Stimulated activated CD8-positive, alpha-beta memory T cell treated with anti-CD3 and anti-CD28 coated beads, Interleukin-4, amount 100 ng/mL, for 4 hours (primary cell): ENCODE results near the gene KCNQ1OT1.

ENCODE experiments used
- DNase-seq, 2 donors: peaks; one replicate each; pipeline ENCODE4 v3.0.0-alpha.2; 2020; ENCODE audit warnings: low read depth in 2 of 2, low spot score in 1 of 2

Gene KCNQ1OT1

DNA sequence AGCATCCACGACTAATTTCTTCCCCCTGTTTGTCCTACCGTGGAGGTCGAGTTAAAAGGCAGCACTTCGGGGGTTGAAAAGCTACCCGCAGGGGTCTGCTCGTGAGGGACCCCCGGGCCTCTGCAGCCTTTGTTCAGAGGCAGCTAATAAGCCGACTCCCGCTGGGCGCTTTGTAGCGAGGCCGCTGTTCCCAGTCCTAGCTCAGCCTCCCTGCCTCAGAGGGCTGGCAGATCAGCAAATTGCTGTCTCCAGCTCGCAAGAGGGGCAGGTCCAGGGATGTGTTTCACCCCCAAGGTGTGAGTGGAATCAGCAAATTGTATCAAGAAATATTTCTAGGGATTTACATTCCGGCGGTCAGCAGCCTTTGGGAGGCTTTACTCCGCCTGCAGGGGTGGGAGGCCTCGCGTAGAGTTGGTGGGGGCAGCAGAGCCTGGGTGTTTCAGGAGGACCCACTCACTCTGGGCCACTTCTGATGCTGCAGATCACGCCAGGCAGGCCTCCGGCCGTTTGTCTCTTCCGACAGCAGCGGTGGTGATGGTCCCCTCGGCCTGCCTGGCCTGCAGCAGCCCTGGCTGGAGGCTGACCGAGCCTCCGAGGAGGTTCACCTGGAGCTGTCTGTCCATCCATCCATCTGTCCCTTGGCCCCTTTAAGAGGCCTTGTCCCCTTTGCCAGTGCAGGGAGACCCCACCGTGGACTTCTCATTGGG is 21.6 kb upstream of the KCNQ1OT1 start:
- no peak for DNase-seq

GRCh38 chr11:2719831-2720590 is 20.2 kb upstream of the KCNQ1OT1 start:
- no peak for DNase-seq

GRCh38 chr11:2718817-2719438 is 19.1 kb upstream of the KCNQ1OT1 start:
- no peak for DNase-seq

DNA sequence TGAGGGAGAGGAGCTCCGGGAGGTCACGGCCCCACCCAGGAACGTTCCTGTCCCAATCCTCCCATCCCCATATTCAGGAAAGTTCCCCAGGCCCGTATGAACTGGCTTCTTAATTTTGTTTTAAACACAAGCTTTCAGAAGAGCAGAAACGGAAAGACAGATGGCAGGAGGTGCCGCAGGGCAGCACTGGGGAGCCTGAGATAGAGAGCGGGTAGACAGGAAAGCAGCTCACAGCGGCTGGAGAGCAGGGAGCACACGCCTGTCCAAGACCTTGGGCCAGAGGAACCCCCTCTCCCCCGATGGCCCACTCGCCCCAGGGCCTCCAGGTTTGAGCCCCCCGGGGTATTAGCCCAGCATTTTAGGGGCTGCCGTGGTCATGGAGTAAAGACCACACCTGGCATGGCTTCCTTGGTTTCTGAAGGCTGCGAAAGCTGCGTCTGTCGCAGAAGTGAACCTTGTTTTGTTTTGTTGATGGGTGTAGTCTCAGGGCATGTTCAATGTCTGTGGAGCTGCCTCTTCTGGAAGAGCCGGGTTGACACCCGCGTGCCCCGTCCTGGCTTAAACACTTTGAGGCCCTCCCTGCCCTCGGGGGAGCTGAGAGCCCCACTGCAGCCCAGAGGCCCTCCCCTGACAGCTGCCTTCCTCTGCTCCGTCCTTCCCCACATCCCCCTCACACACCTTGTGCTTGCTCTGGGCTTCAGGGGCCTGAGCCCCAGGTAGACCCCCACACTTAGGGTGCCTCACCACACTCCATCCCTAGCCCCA is 17.9 kb upstream of the KCNQ1OT1 start:
- DNase-seq = no peak

DNA sequence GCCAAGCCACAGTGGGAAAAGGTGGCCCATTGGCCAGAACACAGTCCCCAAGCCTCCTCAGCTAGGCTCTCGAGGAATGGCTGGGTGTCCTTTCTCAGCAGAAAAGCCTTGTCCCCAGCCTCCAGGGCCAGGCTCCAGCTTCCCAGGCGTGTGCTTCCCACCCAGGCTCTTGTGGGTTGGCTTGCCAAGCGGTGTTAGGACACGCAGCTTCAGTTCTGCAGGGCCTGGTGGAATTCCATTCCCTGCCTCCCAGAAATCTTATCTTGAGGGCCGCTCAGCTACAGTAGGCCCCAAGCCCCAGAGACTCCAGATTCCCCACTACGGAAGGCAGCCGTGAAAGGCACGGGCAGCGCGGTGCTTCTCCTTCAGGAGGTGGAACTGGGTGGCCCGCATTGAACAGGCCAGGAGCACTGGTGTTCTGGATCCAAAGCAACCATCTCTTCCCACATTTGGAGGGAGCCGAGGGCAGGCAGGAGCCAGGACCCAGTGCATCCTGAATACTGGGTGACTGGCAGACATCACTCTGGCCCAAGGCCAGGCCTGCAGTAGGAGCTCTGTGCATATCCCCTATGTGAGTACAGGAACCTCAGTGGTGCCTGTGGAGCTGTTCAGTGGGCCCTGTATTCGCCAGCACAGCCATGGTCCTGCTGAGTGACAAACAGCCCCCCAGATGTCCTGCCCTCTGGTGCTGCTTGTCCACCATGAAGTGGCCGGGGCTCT is 16.7 kb upstream of the KCNQ1OT1 start:
- DNase-seq = no peak

GRCh38 chr11:2715716-2716350 is 16.0 kb upstream of the KCNQ1OT1 start:
- DNase-seq = no peak

- DNase-seq = no peak
These were observed 15.1 kb upstream of the KCNQ1OT1 start for GRCh38 chr11:2714871-2715270.

DNA sequence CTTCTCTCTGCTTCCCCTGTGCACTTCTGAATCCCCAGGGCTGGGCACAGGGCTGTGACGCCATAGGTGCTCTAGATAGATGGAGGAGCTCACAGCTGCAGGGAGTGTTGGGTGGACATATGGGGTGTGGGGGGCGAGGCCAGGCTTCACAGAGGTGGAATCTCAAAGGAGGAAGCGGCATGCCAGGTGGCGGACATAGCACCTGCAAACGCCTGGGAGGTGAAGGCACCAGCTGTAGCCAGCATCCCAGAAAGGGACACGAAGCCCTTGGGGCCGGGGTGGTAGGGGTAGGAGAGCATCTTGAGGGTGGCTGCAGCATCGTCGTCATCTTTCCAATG is 14.6 kb upstream of the KCNQ1OT1 start:
- no peak for DNase-seq

- no peak for DNase-seq
These were observed 14.1 kb upstream of the KCNQ1OT1 start for GRCh38 chr11:2713661-2714462.

DNA sequence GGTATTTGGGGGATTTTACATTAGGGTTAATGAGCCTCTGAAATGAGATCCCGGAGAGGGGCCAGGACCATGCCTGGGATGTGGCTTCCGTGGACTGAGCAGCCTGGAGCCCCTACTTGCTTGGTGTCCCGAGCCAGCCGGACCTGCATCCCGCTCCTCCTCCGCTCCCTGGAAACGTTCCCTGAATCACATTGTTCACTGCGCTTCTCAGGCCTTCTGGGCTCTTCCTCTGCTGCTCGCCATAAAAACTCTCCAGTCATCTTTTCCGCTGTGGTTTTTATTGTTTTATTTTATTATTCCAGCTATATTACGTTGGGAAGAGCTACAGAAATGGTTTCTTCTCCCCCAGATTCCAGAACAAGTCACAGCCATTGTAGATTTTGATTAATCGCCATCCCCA is 13.3 kb upstream of the KCNQ1OT1 start:
- DNase-seq = no peak

- no peak for DNase-seq
These were observed 11.4 kb upstream of the KCNQ1OT1 start for GRCh38 chr11:2711161-2711560.

DNA sequence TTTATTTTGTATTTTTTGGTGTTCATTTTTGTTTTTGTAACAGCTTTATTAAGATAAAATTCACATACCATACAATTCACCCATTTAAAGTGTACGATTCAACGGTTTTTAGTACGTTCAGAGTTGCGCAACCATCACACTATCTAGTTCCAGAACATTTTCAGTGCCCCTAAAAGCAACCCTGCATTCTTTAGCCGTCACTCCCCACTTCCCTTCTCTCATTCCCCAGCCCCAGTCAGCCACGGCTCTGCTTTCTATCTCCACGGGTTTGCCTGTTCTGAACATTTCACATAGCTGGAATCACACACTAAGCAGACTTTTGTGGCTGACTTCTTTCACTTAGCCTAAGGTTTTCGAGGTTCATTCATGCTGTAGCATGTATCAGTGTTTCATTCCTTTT is 9.6 kb upstream of the KCNQ1OT1 start:
- DNase-seq = no peak

GRCh38 chr11:2708757-2709281 is 9.0 kb upstream of the KCNQ1OT1 start:
- no peak for DNase-seq

DNA sequence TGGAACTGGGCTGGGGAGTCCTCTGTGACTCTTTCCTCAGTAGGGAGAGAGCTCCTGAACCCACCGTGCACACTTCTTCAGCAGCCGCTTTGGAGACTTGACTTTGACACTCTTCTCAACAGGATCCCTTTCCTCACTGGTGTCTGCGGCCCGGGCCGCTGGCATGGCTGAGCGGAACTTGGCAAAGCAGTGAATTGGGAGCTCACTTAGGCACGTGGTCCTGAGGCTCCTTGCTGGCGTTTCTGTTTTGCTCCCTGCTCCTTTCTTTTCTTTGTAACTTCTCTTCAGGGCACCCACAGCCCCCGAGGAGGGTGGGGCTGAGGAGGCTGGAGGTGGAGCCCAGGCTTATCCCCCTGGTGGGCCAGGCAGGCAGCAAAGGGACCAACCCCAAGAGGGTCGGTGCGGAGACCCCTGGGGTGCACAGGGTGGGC is 8.4 kb upstream of the KCNQ1OT1 start:
- DNase-seq = no peak

DNA sequence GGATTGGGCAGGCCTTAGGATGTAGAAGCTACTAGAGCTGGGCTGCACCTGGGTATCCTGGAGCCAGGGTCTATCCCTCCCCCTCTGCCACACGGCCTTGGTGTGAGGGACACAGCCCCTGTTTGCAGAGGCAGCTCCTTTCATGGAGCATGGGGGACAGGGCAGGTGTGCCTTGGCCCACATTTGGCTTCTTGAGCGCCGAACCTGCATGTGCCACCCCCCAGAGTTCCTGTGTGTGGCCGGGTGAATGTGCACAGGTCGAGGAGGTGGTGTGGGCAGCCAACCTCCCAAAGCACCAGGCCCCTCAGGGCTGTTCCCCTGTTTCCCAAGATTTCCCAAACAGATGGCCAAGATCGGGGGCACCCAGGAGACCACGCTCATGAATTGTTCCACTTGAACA is 7.9 kb upstream of the KCNQ1OT1 start:
- no peak for DNase-seq

DNA sequence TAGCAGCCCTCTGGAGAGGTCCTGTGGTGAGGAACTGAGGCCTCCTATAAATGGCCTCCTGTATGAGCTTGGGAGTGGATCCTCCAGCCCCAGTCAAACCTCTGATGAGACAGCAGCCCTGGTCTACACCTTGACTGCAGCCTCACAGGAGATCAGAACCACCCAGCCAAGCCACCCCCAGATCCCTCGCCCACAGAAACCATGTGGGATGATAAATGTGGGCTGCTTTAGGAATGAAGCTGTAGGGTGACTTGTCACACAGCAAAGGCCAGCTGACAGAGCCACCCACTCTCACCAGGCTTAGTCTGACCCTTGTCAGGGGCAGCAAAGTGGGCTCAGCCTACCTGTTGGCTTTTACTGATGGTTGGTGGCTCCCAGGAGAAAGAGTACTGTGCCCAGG is 6.5 kb upstream of the KCNQ1OT1 start:
- DNase-seq = no peak

DNA sequence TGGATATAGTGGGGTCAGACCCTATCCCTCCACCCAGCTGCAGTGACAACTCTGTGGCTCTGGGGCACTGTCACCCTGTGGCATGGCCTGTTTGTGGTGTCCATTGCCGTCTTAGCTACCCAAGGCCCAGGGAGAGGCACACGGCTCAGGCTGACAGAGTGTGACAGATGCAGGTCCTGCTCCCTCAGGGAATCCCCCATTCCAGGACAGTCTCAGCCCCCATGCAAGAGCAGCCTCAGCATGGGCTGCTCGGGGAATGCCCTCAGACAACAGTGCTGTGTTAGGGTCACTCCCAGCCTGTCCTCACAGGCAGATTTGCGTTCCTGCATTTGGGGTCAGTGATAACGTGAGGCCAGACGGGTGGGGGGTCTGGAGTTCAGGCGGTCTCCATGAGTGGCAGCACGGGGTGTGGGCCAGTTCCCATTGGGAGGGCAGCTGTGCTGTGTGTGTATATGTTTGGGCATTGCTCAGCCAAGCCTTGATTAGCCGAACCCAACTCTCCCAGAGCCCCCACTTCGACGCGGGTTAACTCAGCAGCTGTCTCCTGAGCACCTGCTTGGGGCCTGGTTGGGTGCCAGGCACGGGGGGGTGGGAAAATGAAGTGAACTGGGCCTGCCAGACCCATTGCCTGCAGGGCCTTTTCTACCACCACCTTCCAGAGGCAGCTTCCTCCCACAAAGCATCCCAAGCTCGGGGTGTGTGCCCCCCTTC is 5.3 kb upstream of the KCNQ1OT1 start:
- DNase-seq = no peak

GRCh38 chr11:2704356-2704755 is 4.6 kb upstream of the KCNQ1OT1 start:
- no peak for DNase-seq
